Measurements from ENCODE around the gene TNFRSF21.

- TF ChIP-seq POLR2A (IDR thresholded peaks at IDR 0.05; ENCODE audit: low read depth, low read length) = no peak
- TF ChIP-seq POLR2AphosphoS5 (IDR thresholded peaks at IDR 0.05; ENCODE audit: low read depth, low read length) = no peak
Observed at GRCh38 chr6:47335466-47335865, 25.8 kb upstream of the TNFRSF21 start.

Data from GM12892 (cell line).